Measurements from ENCODE around the gene CDH4. TPM values are rescaled to one million over a fixed set of nuclear protein-coding genes. Genes with fewer than 3 reads are reported as not detected.

CDH4 gene
- total RNA-seq, 1 experiment from 2014 or later, result not detected

GRCh38 chr20:61805365-61805764 is 553.3 kb downstream of the CDH4 start:
- Histone ChIP-seq H3F3A (ENCODE audit: insufficient read depth, low read depth) (no peaks in the 10 kb centered on the region), H3K9me2 (ENCODE audit: insufficient read depth) (no peaks in the 10 kb centered on the region), H3K4me3 (no peak overlapping the region), H3K36me3 (ENCODE audit: low read depth) (no peaks in the 10 kb centered on the region), H3K27ac (no peak overlapping the region), H3K27me3 (ENCODE audit: insufficient read depth, low read depth) (peaks cover 99% of the 10 kb centered on the region), H4K20me1 (ENCODE audit: insufficient read depth) (no peaks in the 10 kb centered on the region), H3K4me2 (no peak overlapping the region), H3K79me2 (ENCODE audit: low read depth) (no peaks in the 10 kb centered on the region), H3K9me3 (ENCODE audit: insufficient read depth, low read depth) (no peaks in the 10 kb centered on the region; the same call in 1 of the 2 replicates), H3K4me1 (replicated peaks; ENCODE audit: insufficient read depth) (no peaks in the 10 kb centered on the region), H2AFZ (no peak overlapping the region)
- TF ChIP-seq EZH2 (IDR thresholded peaks at IDR 0.05; ENCODE audit: low read depth) (no peak), CTCF (conservative IDR thresholded peaks at IDR 0.05) (no peak)
- POLR2A ChIA-PET (ENCODE audit: unreplicated experiment), result no interaction called here
- CTCF ChIA-PET, result no interaction called here
- no peak for DNase-seq
- intact Hi-C loops (cut with micrococcal nuclease; ENCODE audit: unreplicated experiment), result no loop called here
- no TSS peak for BruUV-seq (replicated peaks)

- CTCF ChIA-PET, result no interaction called here
- no peak for DNase-seq
- Histone ChIP-seq H3K4me1 (replicated peaks; ENCODE audit: insufficient read depth) (no peaks in the 10 kb centered on the region), H3F3A (ENCODE audit: insufficient read depth, low read depth) (no peaks in the 10 kb centered on the region), H3K36me3 (ENCODE audit: low read depth) (no peaks in the 10 kb centered on the region), H3K27ac (no peak overlapping the region), H3K79me2 (ENCODE audit: low read depth) (no peaks in the 10 kb centered on the region), H3K27me3 (ENCODE audit: insufficient read depth, low read depth) (peaks cover 99% of the 10 kb centered on the region), H2AFZ (no peak overlapping the region), H4K20me1 (ENCODE audit: insufficient read depth) (no peaks in the 10 kb centered on the region), H3K9me2 (ENCODE audit: insufficient read depth) (no peaks in the 10 kb centered on the region), H3K4me2 (no peak overlapping the region), H3K9me3 (ENCODE audit: insufficient read depth, low read depth) (no peaks in the 10 kb centered on the region; the same call in 1 of the 2 replicates), H3K4me3 (no peak overlapping the region)
- intact Hi-C loops (cut with micrococcal nuclease; ENCODE audit: unreplicated experiment), result no loop called here
- TF ChIP-seq CTCF (conservative IDR thresholded peaks at IDR 0.05) (no peak), EZH2 (IDR thresholded peaks at IDR 0.05; ENCODE audit: low read depth) (0 out of 2 replicates have a peak, but pooled peaks have one; percentile 81)
- BruUV-seq (replicated peaks), result no TSS peak
- POLR2A ChIA-PET (ENCODE audit: unreplicated experiment), result no interaction called here
Measured at GRCh38 chr20:61805781-61806180, 553.7 kb downstream of the CDH4 start.

GRCh38 chr20:61806314-61806713 is 554.3 kb downstream of the CDH4 start:
- no peaks in the 10 kb centered on the region for H4K20me1 ChIP-seq (ENCODE audit: insufficient read depth)
- no peaks in the 10 kb centered on the region for H3K36me3 ChIP-seq (ENCODE audit: low read depth)
- no peaks in the 10 kb centered on the region for H3K79me2 ChIP-seq (ENCODE audit: low read depth)
- TF ChIP-seq CTCF (conservative IDR thresholded peaks at IDR 0.05) (no peak), EZH2 (IDR thresholded peaks at IDR 0.05; ENCODE audit: low read depth) (no peak)
- H2AFZ ChIP-seq, result no peak overlapping the region
- ChIA-PET POLR2A (ENCODE audit: unreplicated experiment) (no interaction called here), CTCF (no interaction called here)
- no TSS peak for BruUV-seq (replicated peaks)
- intact Hi-C loops (cut with micrococcal nuclease; ENCODE audit: unreplicated experiment), result no loop called here
- no peaks in the 10 kb centered on the region; the same call in 1 of the 2 replicates for H3K9me3 ChIP-seq (ENCODE audit: insufficient read depth, low read depth)
- no peaks in the 10 kb centered on the region for H3F3A ChIP-seq (ENCODE audit: insufficient read depth, low read depth)
- H3K4me1 ChIP-seq (replicated peaks; ENCODE audit: insufficient read depth), result no peaks in the 10 kb centered on the region
- H3K4me2 ChIP-seq, result no peak overlapping the region
- no peak overlapping the region for H3K4me3 ChIP-seq
- H3K9me2 ChIP-seq (ENCODE audit: insufficient read depth), result no peaks in the 10 kb centered on the region
- H3K27ac ChIP-seq, result no peak overlapping the region
- no peak for DNase-seq
- peaks cover 99% of the 10 kb centered on the region for H3K27me3 ChIP-seq (ENCODE audit: insufficient read depth, low read depth)
